Ovary (tissue), 3 donors: Measurements from ENCODE around the gene GRIK4.

ENCODE experiments used
- EP300 ChIP-seq: sonication (generic); formaldehyde crosslinking; IDR thresholded peaks from one replicate; pipeline ENCODE4 v1.6.1; 2017; ENCODE audit warnings: antibody characterized with exemption
- TF ChIP-seq, protein P1 (sequence below), 3 donors: fragments of 450-650 bp in 2 of 3; fragments of 200-600 bp in 1 of 3; IDR thresholded peaks; one replicate each; pipeline versions ENCODE4 v1.5.1 to v1.8.0; 2016 to 2022; ENCODE audit warnings: antibody characterized with exemption in 3 of 3, mild to moderate bottlenecking in 1 of 3
- donor health status: DM: no; HTN: no; CAD: no.

DNA sequence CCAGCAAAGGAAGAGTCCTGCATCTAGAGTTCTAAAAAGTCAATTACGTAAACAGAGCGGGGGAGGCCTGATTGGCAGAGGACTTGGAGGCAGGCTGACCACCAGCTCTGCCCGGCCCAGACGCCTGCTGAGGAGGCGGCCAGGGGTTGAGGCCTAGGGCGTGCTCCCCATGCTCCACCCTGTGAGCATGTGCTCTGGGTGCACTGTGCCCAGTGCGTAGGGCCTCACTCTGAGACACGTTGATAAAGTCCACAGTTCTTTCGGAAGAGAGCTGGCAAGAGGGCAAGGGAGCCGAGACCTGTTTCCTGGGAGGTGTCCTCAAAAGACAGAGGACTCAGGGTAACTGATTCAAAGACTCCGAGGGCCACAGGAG lies 25.2 kb downstream of the GRIK4 start:
- TF ChIP-seq, protein P1, sequence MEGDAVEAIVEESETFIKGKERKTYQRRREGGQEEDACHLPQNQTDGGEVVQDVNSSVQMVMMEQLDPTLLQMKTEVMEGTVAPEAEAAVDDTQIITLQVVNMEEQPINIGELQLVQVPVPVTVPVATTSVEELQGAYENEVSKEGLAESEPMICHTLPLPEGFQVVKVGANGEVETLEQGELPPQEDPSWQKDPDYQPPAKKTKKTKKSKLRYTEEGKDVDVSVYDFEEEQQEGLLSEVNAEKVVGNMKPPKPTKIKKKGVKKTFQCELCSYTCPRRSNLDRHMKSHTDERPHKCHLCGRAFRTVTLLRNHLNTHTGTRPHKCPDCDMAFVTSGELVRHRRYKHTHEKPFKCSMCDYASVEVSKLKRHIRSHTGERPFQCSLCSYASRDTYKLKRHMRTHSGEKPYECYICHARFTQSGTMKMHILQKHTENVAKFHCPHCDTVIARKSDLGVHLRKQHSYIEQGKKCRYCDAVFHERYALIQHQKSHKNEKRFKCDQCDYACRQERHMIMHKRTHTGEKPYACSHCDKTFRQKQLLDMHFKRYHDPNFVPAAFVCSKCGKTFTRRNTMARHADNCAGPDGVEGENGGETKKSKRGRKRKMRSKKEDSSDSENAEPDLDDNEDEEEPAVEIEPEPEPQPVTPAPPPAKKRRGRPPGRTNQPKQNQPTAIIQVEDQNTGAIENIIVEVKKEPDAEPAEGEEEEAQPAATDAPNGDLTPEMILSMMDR (IDR thresholded peaks at IDR 0.05) = no peak
- TF ChIP-seq EP300 = no peak
